Subcutaneous adipose tissue (tissue), 4 donors: ENCODE measurements around the gene B3GAT2. TPM values are rescaled to one million over a fixed set of nuclear protein-coding genes. Genes with fewer than 3 reads are reported as not detected.

Experiments
- total RNA-seq, 4 donors: library from RNA; depleted of rRNA; stranded (reverse); fragments of >200 nt; gene quantifications; one replicate each; pipeline ENCODE4 v1.1.0, GENCODE V29; 2016
- TF ChIP-seq, protein P1 (sequence below): fragments of 450-650 bp; IDR thresholded peaks from one replicate; pipeline ENCODE4 v1.5.1; 2016; ENCODE audit warnings: low read depth, mild to moderate bottlenecking, control low read depth, antibody characterized with exemption, moderate library complexity

B3GAT2 gene, protein sequence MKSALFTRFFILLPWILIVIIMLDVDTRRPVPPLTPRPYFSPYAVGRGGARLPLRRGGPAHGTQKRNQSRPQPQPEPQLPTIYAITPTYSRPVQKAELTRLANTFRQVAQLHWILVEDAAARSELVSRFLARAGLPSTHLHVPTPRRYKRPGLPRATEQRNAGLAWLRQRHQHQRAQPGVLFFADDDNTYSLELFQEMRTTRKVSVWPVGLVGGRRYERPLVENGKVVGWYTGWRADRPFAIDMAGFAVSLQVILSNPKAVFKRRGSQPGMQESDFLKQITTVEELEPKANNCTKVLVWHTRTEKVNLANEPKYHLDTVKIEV
- not detected for total RNA-seq

DNA sequence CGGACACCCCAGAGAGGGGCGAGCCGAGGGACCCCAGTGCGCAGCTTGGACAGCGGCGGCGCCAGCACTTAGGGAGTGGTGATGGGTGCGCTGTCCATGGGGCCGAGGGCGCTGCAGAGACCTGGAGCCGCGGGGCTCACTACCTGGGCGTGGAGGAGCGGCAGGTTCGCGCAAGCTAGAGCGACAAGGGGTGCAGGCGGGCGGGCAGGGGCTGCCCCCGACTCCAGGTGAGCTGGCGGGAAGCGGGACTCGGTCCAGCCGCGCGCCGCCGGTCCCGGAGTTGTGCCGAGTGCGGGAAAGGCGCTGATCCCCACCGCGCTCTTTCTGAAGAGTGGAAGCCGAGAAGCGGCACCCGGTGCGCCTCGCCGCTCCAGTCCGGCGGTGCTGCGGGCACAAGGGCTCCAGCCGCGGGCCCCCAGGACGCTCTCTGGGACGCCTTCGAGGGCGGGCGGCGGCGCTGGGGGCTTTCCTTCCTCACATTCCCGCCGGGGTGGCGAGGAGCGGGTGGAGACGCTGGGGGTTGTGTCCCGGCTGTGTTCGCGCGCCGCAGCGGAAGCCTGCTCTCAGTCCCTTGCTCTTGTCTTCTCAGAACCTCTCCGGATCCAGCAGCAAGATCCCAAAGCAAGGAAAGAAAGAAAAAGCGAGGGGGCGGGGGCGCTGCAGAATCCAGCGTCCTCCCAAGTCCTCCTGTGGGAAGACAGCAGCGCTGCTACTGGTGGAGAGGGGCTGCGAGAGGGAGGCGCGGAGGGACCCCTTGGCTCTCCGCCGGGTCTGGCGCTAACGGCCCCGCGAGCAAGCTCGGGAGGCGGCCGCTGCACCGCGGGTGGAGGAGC, at the start of gene B3GAT2:
TSS of gene B3GAT2 (minus strand) at position 610 of the 833 bp plus-strand sequence. CDS start 631 bp downstream, outside the sequence.
- TF ChIP-seq, protein P1, sequence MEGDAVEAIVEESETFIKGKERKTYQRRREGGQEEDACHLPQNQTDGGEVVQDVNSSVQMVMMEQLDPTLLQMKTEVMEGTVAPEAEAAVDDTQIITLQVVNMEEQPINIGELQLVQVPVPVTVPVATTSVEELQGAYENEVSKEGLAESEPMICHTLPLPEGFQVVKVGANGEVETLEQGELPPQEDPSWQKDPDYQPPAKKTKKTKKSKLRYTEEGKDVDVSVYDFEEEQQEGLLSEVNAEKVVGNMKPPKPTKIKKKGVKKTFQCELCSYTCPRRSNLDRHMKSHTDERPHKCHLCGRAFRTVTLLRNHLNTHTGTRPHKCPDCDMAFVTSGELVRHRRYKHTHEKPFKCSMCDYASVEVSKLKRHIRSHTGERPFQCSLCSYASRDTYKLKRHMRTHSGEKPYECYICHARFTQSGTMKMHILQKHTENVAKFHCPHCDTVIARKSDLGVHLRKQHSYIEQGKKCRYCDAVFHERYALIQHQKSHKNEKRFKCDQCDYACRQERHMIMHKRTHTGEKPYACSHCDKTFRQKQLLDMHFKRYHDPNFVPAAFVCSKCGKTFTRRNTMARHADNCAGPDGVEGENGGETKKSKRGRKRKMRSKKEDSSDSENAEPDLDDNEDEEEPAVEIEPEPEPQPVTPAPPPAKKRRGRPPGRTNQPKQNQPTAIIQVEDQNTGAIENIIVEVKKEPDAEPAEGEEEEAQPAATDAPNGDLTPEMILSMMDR: no peak

GRCh38 chr6:70998148-70998547, 41.3 kb upstream of the B3GAT2 start:
- TF ChIP-seq, protein P1: no peak

GRCh38 chr6:70997379-70997778, 40.5 kb upstream of the B3GAT2 start:
- TF ChIP-seq, protein P1: no peak

DNA sequence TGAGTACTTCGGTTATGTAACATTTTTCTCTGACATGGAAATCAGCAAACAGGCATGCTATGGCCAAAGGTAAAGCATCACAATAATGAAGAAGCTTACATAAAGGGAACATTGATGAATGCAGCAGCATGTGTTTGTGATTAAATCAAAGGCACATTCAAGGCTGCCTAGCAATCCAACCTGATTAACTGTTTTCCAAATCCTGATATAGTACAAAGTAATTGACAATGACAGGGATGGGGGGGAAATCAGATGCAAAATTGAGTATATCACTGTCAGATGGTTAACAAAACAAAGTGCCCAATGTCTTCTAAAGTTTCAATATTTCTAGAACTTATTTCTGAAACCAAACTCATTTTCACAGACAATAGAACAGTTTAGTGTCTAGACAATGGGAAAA, 39.2 kb upstream of the B3GAT2 start:
- TF ChIP-seq, protein P1: no peak

GRCh38 chr6:70995411-70995810, 38.6 kb upstream of the B3GAT2 start:
- TF ChIP-seq, protein P1: no peak

GRCh38 chr6:70991253-70991652, 34.4 kb upstream of the B3GAT2 start:
- TF ChIP-seq, protein P1: no peak

DNA sequence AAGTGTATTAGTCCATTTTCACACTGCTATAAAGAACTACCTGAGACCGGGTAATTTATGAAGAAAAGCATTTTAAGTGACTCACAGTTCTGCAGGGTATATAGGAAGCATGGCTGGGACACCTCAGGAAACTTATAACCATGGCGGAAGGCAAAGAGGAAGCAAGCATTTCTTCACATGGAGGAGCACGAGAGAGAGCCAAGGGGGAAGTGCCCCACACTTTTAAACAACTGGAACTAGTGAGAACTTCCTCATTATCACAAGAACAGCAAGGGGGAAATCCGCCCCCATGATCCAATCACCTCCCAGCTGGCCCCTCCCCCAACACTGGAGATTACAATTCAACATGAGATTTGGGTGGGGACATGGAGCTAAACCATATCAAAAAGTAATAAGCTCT, 28.3 kb upstream of the B3GAT2 start:
- TF ChIP-seq, protein P1: no peak
